ENCODE results near the gene LRBA. TPM values are rescaled to one million over a fixed set of nuclear protein-coding genes. Genes with fewer than 3 reads are reported as not detected.

The LRBA gene
- total and polyA plus RNA-seq, 2 donors (not counting 1 experiment from before 2014, with no cell fraction given): 16.4 to 36.7 TPM

- Histone ChIP-seq H2AFZ (ENCODE audit: low read length) (no peak overlapping the region), H3K27me3 (ENCODE audit: control insufficient read depth, insufficient read depth, low read length) (no peaks in the 10 kb centered on the region), H3K79me2 (ENCODE audit: control insufficient read depth, insufficient read depth, low read length) (no peaks in the 10 kb centered on the region), H3K9me3 (ENCODE audit: control insufficient read depth, insufficient read depth, low read depth, low read length) (no peaks in the 10 kb centered on the region), H3K9ac (ENCODE audit: insufficient read depth, low read length) (no peak overlapping the region), H3K27ac (ENCODE audit: insufficient read depth, low read length) (no peak overlapping the region), H3K4me3 (replicated peaks in 1 of 4; ENCODE audit: control extremely low read depth in 1 of 4, insufficient read depth in 1 of 4, low read depth in 3 of 4, low read length in 4 of 4) (no peak overlapping the region), H3K4me1 (ENCODE audit: control insufficient read depth, extremely low read depth, insufficient read depth, low read length) (peaks cover 10% of the 10 kb centered on the region), H3K36me3 (ENCODE audit: control insufficient read depth, insufficient read depth, low read length) (no peaks in the 10 kb centered on the region), H3K4me2 (ENCODE audit: extremely low read depth, insufficient read depth, low read length) (no peak overlapping the region), H4K20me1 (ENCODE audit: control insufficient read depth, extremely low read depth, insufficient read depth, low read length) (no peaks in the 10 kb centered on the region)
- TF ChIP-seq CTCF (conservative IDR thresholded peaks at IDR 0.05 in 1 of 2, IDR thresholded peaks at IDR 0.05 in 1 of 2; ENCODE audit: low read depth in 1 of 2, low read length in 2 of 2): no peak
- no peak for TF ChIP-seq EZH2 (IDR thresholded peaks at IDR 0.05; ENCODE audit: low read length, missing control alignments)
- peak in 1 of 2 donors; percentile 35 for DNase-seq (ENCODE audit: low read depth in 2 of 2)
These were observed 728.4 kb downstream of the LRBA start for GRCh38 chr4:150286656-150287055.

GRCh38 chr4:150283689-150284088, 731.4 kb downstream of the LRBA start:
- TF ChIP-seq CTCF (conservative IDR thresholded peaks at IDR 0.05 in 1 of 2, IDR thresholded peaks at IDR 0.05 in 1 of 2; ENCODE audit: low read depth in 1 of 2, low read length in 2 of 2) (no peak), EZH2 (IDR thresholded peaks at IDR 0.05; ENCODE audit: low read length, missing control alignments) (no peak)
- no peaks in the 10 kb centered on the region for H3K27me3 ChIP-seq (ENCODE audit: control insufficient read depth, insufficient read depth, low read length)
- H3K9me3 ChIP-seq (ENCODE audit: control insufficient read depth, insufficient read depth, low read depth, low read length): no peaks in the 10 kb centered on the region
- H2AFZ ChIP-seq (ENCODE audit: low read length): no peak overlapping the region
- no peaks in the 10 kb centered on the region for H4K20me1 ChIP-seq (ENCODE audit: control insufficient read depth, extremely low read depth, insufficient read depth, low read length)
- no peaks in the 10 kb centered on the region for H3K79me2 ChIP-seq (ENCODE audit: control insufficient read depth, insufficient read depth, low read length)
- peaks cover 27% of the 10 kb centered on the region for H3K4me1 ChIP-seq (ENCODE audit: control insufficient read depth, extremely low read depth, insufficient read depth, low read length)
- H3K4me2 ChIP-seq (ENCODE audit: extremely low read depth, insufficient read depth, low read length): peak overlapping the region; percentile 87
- peak; percentile 96 to 98 for DNase-seq (ENCODE audit: low read depth in 2 of 2)
- H3K36me3 ChIP-seq (ENCODE audit: control insufficient read depth, insufficient read depth, low read length): no peaks in the 10 kb centered on the region
- peak overlapping the region in 2 of 4 experiments; percentile 27 to 33 for H3K4me3 ChIP-seq (replicated peaks in 1 of 4; ENCODE audit: control extremely low read depth in 1 of 4, insufficient read depth in 1 of 4, low read depth in 3 of 4, low read length in 4 of 4)
- H3K27ac ChIP-seq (ENCODE audit: insufficient read depth, low read length): peak overlapping the region; percentile 98
- peak overlapping the region; percentile 58 for H3K9ac ChIP-seq (ENCODE audit: insufficient read depth, low read length)

GRCh38 chr4:150280975-150281374, 734.1 kb downstream of the LRBA start:
- Histone ChIP-seq H3K79me2 (ENCODE audit: control insufficient read depth, insufficient read depth, low read length) (no peaks in the 10 kb centered on the region), H3K9ac (ENCODE audit: insufficient read depth, low read length) (no peak overlapping the region), H2AFZ (ENCODE audit: low read length) (no peak overlapping the region), H3K9me3 (ENCODE audit: control insufficient read depth, insufficient read depth, low read depth, low read length) (no peaks in the 10 kb centered on the region), H3K27ac (ENCODE audit: insufficient read depth, low read length) (peak overlapping the region; percentile 53), H3K4me1 (ENCODE audit: control insufficient read depth, extremely low read depth, insufficient read depth, low read length) (peaks cover 27% of the 10 kb centered on the region), H3K4me2 (ENCODE audit: extremely low read depth, insufficient read depth, low read length) (peak overlapping the region; percentile 63), H3K36me3 (ENCODE audit: control insufficient read depth, insufficient read depth, low read length) (no peaks in the 10 kb centered on the region), H3K4me3 (replicated peaks in 1 of 4; ENCODE audit: control extremely low read depth in 1 of 4, insufficient read depth in 1 of 4, low read depth in 3 of 4, low read length in 4 of 4) (no peak overlapping the region), H4K20me1 (ENCODE audit: control insufficient read depth, extremely low read depth, insufficient read depth, low read length) (no peaks in the 10 kb centered on the region), H3K27me3 (ENCODE audit: control insufficient read depth, insufficient read depth, low read length) (no peaks in the 10 kb centered on the region)
- no peak for TF ChIP-seq CTCF (conservative IDR thresholded peaks at IDR 0.05 in 1 of 2, IDR thresholded peaks at IDR 0.05 in 1 of 2; ENCODE audit: low read depth in 1 of 2, low read length in 2 of 2)
- no peak for TF ChIP-seq EZH2 (IDR thresholded peaks at IDR 0.05; ENCODE audit: low read length, missing control alignments)
- DNase-seq (ENCODE audit: low read depth in 2 of 2): no peak

All from fibroblast of lung (primary cell).